ENCODE data around the gene CTNNA3.

- no peak for TF ChIP-seq CTCF (IDR thresholded peaks at IDR 0.05; ENCODE audit: insufficient read depth, low read length, poor library complexity, severe bottlenecking)
- TF ChIP-seq EZH2phosphoT487 (conservative IDR thresholded peaks at IDR 0.05; ENCODE audit: low read length) = no peak
Measured at GRCh38 chr10:66337211-66337610, 1358.8 kb downstream of the CTNNA3 start.
